ENCODE results near the gene IFNA6. TPM values are rescaled to one million over a fixed set of nuclear protein-coding genes. Genes with fewer than 3 reads are reported as not detected.

IFNA6 gene
- total RNA-seq, 4 donors from 2014 or later = not detected

DNA sequence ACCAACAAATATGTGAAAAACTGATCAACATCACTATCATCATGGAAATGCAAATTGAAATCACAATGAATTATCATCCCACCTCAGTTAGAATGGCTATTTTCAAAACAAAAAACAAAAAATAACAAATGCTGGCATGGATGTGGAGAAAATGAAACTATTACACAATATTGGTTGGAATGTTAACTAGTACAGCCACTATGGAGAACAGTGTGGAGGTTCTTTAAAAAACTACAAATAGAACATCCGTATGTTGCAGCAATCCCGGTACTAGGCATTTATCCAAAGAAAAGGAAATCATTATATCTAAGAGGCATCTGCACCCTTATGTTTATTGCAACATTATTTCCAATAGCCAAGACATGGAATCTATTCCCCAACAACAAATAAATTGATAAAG lies 36.5 kb downstream of the IFNA6 start:
- no peaks in the 10 kb centered on the region for H3K36me3 ChIP-seq
- 62% methylated on average over 2 of the region's 2 CpGs for WGBS
- TF ChIP-seq POLR2A (IDR thresholded peaks at IDR 0.05) (no peak), EP300 (IDR thresholded peaks at IDR 0.05) (no peak), POLR2AphosphoS5 (IDR thresholded peaks at IDR 0.05) (no peak), CTCF (IDR thresholded peaks at IDR 0.05) (no peak)
- H3K9me3 ChIP-seq = no peaks in the 10 kb centered on the region
- no peak overlapping the region for H3K27ac ChIP-seq
- DNase-seq (ENCODE audit: low spot score in 2 of 2) = no peak
- H3K4me1 ChIP-seq = peaks cover 7% of the 10 kb centered on the region
- no peaks in the 10 kb centered on the region for H3K27me3 ChIP-seq
- no peak overlapping the region for H3K4me3 ChIP-seq

GRCh38 chr9:21311889-21312288 lies 38.8 kb downstream of the IFNA6 start:
- WGBS = 85% methylated on average over 1 of the region's 1 CpG
- Histone ChIP-seq H3K36me3 (no peaks in the 10 kb centered on the region), H3K27ac (no peak overlapping the region), H3K9me3 (no peaks in the 10 kb centered on the region), H3K27me3 (no peaks in the 10 kb centered on the region), H3K4me3 (no peak overlapping the region), H3K4me1 (peaks cover 7% of the 10 kb centered on the region)
- no peak for DNase-seq (ENCODE audit: low spot score in 2 of 2)
- no peak for TF ChIP-seq CTCF (IDR thresholded peaks at IDR 0.05)
- TF ChIP-seq POLR2A (IDR thresholded peaks at IDR 0.05) = no peak
- no peak for TF ChIP-seq EP300 (IDR thresholded peaks at IDR 0.05)
- no peak for TF ChIP-seq POLR2AphosphoS5 (IDR thresholded peaks at IDR 0.05)

- WGBS = 88% methylated on average over 2 of the region's 2 CpGs
- no peak for TF ChIP-seq POLR2AphosphoS5 (IDR thresholded peaks at IDR 0.05)
- TF ChIP-seq POLR2A (IDR thresholded peaks at IDR 0.05) = no peak
- TF ChIP-seq EP300 (IDR thresholded peaks at IDR 0.05) = no peak
- TF ChIP-seq CTCF (IDR thresholded peaks at IDR 0.05) = no peak
- Histone ChIP-seq H3K4me3 (no peak within 1 kb of the TSS), H3K4me1 (no peaks in the 10 kb centered on the region), H3K36me3 (no peaks in the 10 kb centered on the region), H3K27ac (no peak within 1 kb of the TSS), H3K9me3 (no peaks in the 10 kb centered on the region), H3K27me3 (no peaks in the 10 kb centered on the region)
- DNase-seq (ENCODE audit: low spot score in 2 of 2) = no peak
Measured at GRCh38 chr9:21305213-21305612, 45.5 kb downstream of the IFNA6 start, which contains the start of gene IFNA5. Gene IFNA5 (minus strand): TSS chr9:21305313. CDS start chr9:21305256, 57 bp downstream.

Other genes with a start within 250 kb of the IFNA6 start
- gene IFNW1, start 209.1 kb downstream of the IFNA6 start, total RNA-seq = not detected
- not detected for gene IFNA21, start 184.2 kb downstream of the IFNA6 start, total RNA-seq
- gene IFNA4, start 163.3 kb downstream of the IFNA6 start, total RNA-seq = not detected
- not detected for gene IFNA7, start 148.7 kb downstream of the IFNA6 start, total RNA-seq
- gene IFNA10, start 143.7 kb downstream of the IFNA6 start, total RNA-seq = not detected
- not detected for gene IFNA16, start 133.6 kb downstream of the IFNA6 start, total RNA-seq
- not detected for gene IFNA17, start 122.7 kb downstream of the IFNA6 start, total RNA-seq
- not detected for gene IFNA14, start 110.9 kb downstream of the IFNA6 start, total RNA-seq
- gene IFNA5, start 45.6 kb downstream of the IFNA6 start, total RNA-seq = not detected
- 10 to 100 TPM; 12.0 to 17.2 (median 13.9) TPM for gene KLHL9, start 15.5 kb downstream of the IFNA6 start, total RNA-seq
- not detected for gene IFNA13, start 17.2 kb upstream of the IFNA6 start, total RNA-seq
- not detected for gene IFNA2, start 34.5 kb upstream of the IFNA6 start, total RNA-seq
- not detected for gene IFNA8, start 58.2 kb upstream of the IFNA6 start, total RNA-seq
- gene IFNA1, start 89.6 kb upstream of the IFNA6 start, total RNA-seq = not detected
- not detected for gene IFNE, start 131.4 kb upstream of the IFNA6 start, total RNA-seq